ENCODE results near the gene DCP1A. TPM values are rescaled to one million over a fixed set of nuclear protein-coding genes. Genes with fewer than 3 reads are reported as not detected.

DCP1A gene
- total RNA-seq, 1 experiment from 2014 or later: 22.7 TPM

DNA sequence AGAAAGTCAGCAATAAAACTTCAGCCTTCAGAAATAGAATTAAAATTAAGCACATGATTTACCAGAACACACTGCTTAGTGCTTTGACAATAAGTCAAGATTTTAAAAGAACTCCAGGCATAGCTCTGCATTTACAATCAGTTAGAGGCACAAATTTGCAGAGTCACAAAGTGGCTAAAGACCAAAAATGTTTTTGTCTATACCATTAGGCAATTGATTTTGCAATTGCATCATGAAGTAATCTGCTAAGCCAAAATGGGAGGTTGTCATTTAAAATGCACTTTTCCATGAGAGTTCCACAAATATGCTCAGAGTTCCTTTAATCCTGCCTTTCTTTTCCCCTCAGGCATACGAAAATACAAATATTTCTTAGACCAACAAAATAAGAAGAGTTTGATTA is 10.1 kb upstream of the DCP1A start:
- POLR2A ChIA-PET (ENCODE audit: unreplicated experiment): no interaction called here
- peaks cover 4% of the 10 kb centered on the region; the same call in 1 of the 2 replicates for H3K27me3 ChIP-seq (ENCODE audit: insufficient read depth, low read depth)
- H3K9me2 ChIP-seq (ENCODE audit: insufficient read depth): no peaks in the 10 kb centered on the region
- no peak overlapping the region; the same call in 1 of the 2 replicates for H2AFZ ChIP-seq
- DNase-seq: no peak
- H3F3A ChIP-seq (ENCODE audit: insufficient read depth, low read depth): no peaks in the 10 kb centered on the region
- no peaks in the 10 kb centered on the region for H4K20me1 ChIP-seq (ENCODE audit: insufficient read depth)
- CTCF ChIA-PET: no interaction called here
- H3K4me3 ChIP-seq: no peak overlapping the region
- H3K9me3 ChIP-seq (ENCODE audit: insufficient read depth, low read depth): no peaks in the 10 kb centered on the region
- H3K4me1 ChIP-seq (replicated peaks; ENCODE audit: insufficient read depth): no peaks in the 10 kb centered on the region
- BruUV-seq (replicated peaks): no TSS peak
- no peak overlapping the region for H3K4me2 ChIP-seq
- intact Hi-C loops (cut with micrococcal nuclease; ENCODE audit: unreplicated experiment): no loop called here
- H3K79me2 ChIP-seq (ENCODE audit: low read depth): no peaks in the 10 kb centered on the region
- no peak overlapping the region for H3K27ac ChIP-seq
- no peaks in the 10 kb centered on the region for H3K36me3 ChIP-seq (ENCODE audit: low read depth)
- no peak for TF ChIP-seq EZH2 (IDR thresholded peaks at IDR 0.05; ENCODE audit: low read depth)
- TF ChIP-seq, protein P1, sequence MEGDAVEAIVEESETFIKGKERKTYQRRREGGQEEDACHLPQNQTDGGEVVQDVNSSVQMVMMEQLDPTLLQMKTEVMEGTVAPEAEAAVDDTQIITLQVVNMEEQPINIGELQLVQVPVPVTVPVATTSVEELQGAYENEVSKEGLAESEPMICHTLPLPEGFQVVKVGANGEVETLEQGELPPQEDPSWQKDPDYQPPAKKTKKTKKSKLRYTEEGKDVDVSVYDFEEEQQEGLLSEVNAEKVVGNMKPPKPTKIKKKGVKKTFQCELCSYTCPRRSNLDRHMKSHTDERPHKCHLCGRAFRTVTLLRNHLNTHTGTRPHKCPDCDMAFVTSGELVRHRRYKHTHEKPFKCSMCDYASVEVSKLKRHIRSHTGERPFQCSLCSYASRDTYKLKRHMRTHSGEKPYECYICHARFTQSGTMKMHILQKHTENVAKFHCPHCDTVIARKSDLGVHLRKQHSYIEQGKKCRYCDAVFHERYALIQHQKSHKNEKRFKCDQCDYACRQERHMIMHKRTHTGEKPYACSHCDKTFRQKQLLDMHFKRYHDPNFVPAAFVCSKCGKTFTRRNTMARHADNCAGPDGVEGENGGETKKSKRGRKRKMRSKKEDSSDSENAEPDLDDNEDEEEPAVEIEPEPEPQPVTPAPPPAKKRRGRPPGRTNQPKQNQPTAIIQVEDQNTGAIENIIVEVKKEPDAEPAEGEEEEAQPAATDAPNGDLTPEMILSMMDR (conservative IDR thresholded peaks at IDR 0.05): no peak

DNA sequence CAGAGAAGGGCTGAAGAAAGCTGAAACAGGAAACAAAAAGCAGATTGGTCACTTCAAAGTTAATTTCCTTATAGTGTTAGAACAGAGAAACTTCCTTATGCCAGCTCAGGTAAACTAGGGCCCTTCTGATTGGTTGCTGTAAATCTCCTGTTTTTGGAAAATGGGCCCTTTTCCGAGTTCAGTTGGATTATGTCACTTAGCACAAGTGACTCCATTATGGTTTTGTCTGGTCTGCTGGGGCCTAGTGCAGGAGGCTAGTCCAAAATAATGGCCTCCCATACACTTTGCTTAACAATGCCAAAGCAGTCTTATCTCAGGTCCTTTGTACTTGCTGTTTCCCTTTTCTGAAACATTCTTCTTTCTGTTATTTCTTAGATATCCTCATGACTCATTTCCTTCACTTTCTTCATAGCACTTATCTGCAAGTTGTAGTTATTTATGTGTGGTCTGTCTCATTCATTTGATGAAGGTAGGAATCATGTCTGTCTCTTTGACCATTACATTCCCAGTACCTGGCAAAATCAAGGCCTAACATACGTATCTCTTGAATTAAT is 7.7 kb upstream of the DCP1A start:
- H2AFZ ChIP-seq: no peak overlapping the region
- 0 out of 2 replicates have a peak, but pooled peaks cover 5% of the 10 kb centered on the region for H3F3A ChIP-seq (ENCODE audit: insufficient read depth, low read depth)
- no peaks in the 10 kb centered on the region for H3K9me3 ChIP-seq (ENCODE audit: insufficient read depth, low read depth)
- H3K4me2 ChIP-seq: no peak overlapping the region
- H3K36me3 ChIP-seq (ENCODE audit: low read depth): no peaks in the 10 kb centered on the region
- no peak for TF ChIP-seq EZH2 (IDR thresholded peaks at IDR 0.05; ENCODE audit: low read depth)
- TF ChIP-seq, protein P1 (conservative IDR thresholded peaks at IDR 0.05): no peak
- H3K27ac ChIP-seq: no peak overlapping the region
- no peaks in the 10 kb centered on the region for H4K20me1 ChIP-seq (ENCODE audit: insufficient read depth)
- ChIA-PET POLR2A (ENCODE audit: unreplicated experiment) (no interaction called here), CTCF (no interaction called here)
- no peaks in the 10 kb centered on the region for H3K79me2 ChIP-seq (ENCODE audit: low read depth)
- H3K4me1 ChIP-seq (replicated peaks; ENCODE audit: insufficient read depth): peaks cover 7% of the 10 kb centered on the region
- H3K9me2 ChIP-seq (ENCODE audit: insufficient read depth): no peaks in the 10 kb centered on the region
- no peak overlapping the region for H3K4me3 ChIP-seq
- BruUV-seq (replicated peaks): no TSS peak
- no peak for DNase-seq
- intact Hi-C loops (cut with micrococcal nuclease; ENCODE audit: unreplicated experiment): no loop called here
- no peaks in the 10 kb centered on the region for H3K27me3 ChIP-seq (ENCODE audit: insufficient read depth, low read depth)

DNA sequence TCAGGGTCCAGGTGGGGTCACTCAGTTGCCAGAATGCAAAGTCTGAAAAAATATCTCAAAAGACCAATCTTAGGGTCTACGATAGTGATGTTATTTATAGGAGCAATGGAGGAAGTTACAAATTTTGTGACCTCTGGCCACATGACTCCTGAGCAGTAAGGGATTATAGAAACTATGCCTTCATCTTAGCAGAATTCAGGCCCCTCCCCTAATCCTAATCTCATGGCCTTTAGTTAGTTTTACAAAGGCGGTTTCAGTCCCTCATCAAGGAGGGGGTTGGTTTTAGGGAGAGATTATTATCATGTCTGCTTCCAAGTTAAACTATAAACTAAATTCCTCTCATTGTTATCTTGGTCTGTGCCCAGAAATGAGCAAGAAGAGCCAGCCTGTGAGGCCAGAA is 5.9 kb upstream of the DCP1A start:
- CTCF ChIA-PET: no interaction called here
- H3K4me2 ChIP-seq: no peak overlapping the region
- H3F3A ChIP-seq (ENCODE audit: insufficient read depth, low read depth): 0 out of 2 replicates have a peak, but pooled peaks cover 5% of the 10 kb centered on the region
- no peaks in the 10 kb centered on the region for H3K79me2 ChIP-seq (ENCODE audit: low read depth)
- H3K27ac ChIP-seq: no peak overlapping the region
- intact Hi-C loops (cut with micrococcal nuclease; ENCODE audit: unreplicated experiment): no loop called here
- H4K20me1 ChIP-seq (ENCODE audit: insufficient read depth): no peaks in the 10 kb centered on the region
- no peaks in the 10 kb centered on the region for H3K36me3 ChIP-seq (ENCODE audit: low read depth)
- H3K9me3 ChIP-seq (ENCODE audit: insufficient read depth, low read depth): no peaks in the 10 kb centered on the region
- peaks cover 7% of the 10 kb centered on the region for H3K4me1 ChIP-seq (replicated peaks; ENCODE audit: insufficient read depth)
- BruUV-seq (replicated peaks): no TSS peak
- TF ChIP-seq EZH2 (IDR thresholded peaks at IDR 0.05; ENCODE audit: low read depth): no peak
- TF ChIP-seq, protein P1 (conservative IDR thresholded peaks at IDR 0.05): no peak
- H3K9me2 ChIP-seq (ENCODE audit: insufficient read depth): no peaks in the 10 kb centered on the region
- DNase-seq: no peak
- POLR2A ChIA-PET (ENCODE audit: unreplicated experiment): no interaction called here
- H3K4me3 ChIP-seq: no peak overlapping the region
- no peaks in the 10 kb centered on the region for H3K27me3 ChIP-seq (ENCODE audit: insufficient read depth, low read depth)
- H2AFZ ChIP-seq: no peak overlapping the region

All from PC-9 (cell line).